H1 (cell line): Measurements from ENCODE around the gene EPG5. TPM values are rescaled to one million over a fixed set of nuclear protein-coding genes. Genes with fewer than 3 reads are reported as not detected.

ENCODE experiments used
- CTCF ChIA-PET: fragments of 300-600 bp; sonication (Branson Sonifier 250); formaldehyde crosslinking; loops from one replicate; lab custom pipeline; 2021; ENCODE audit not compliant: partially characterized antibody; lab: Charles Lee
- POLR2A ChIA-PET: fragments of 300-600 bp; sonication (Branson Sonifier 250); formaldehyde crosslinking; loops from one replicate; lab custom pipeline; 2021; ENCODE audit warnings: inconsistent platforms; ENCODE audit not compliant: partially characterized antibody; lab: Charles Lee
- DNase-seq, 2 experiments: peaks; one replicate each; pipeline versions ENCODE4 v3.0.0 to v3.0.0-alpha.2; 2010 to 2022; ENCODE audit warnings: low spot score in 2 of 2, low read depth in 1 of 2, mixed read lengths in 1 of 2
- FAIRE-seq: peaks from 2 replicates; lab custom pipeline; 2011; peaks lifted over from hg19 to GRCh38; lab: Jason Lieb, UNC
- H2AFZ ChIP-seq: 2 replicates; pipeline ENCODE4 v1.8.1; 2012; ENCODE audit warnings: low read length, inconsistent platforms
- H2AK5ac ChIP-seq: 2 replicates; pipeline ENCODE4 v1.6.1; 2013; ENCODE audit warnings: low read depth, low read length
- H2BK120ac ChIP-seq: replicated peaks from 2 replicates; pipeline ENCODE3; 2013; ENCODE audit warnings: low read depth, low read length, inconsistent platforms
- H2BK12ac ChIP-seq: 2 replicates; pipeline ENCODE4 v1.6.1; 2013; ENCODE audit warnings: low read depth, low read length
- H2BK15ac ChIP-seq: 2 replicates; pipeline ENCODE4 v1.6.1; 2013; ENCODE audit warnings: low read length
- H2BK20ac ChIP-seq: 2 replicates; pipeline ENCODE4 v1.6.1; 2013; ENCODE audit warnings: low read length
- H2BK5ac ChIP-seq: 2 replicates; pipeline ENCODE4 v1.6.1; 2013; ENCODE audit warnings: low read depth, low read length
- H3K14ac ChIP-seq: 2 replicates; pipeline ENCODE4 v1.6.1; 2013; ENCODE audit warnings: inconsistent platforms; ENCODE audit not compliant: insufficient read length
- H3K18ac ChIP-seq: 2 replicates; pipeline ENCODE4 v1.6.1; 2013; ENCODE audit warnings: low read length; ENCODE audit errors: extremely low read depth
- H3K23ac ChIP-seq: 2 replicates; pipeline ENCODE4 v1.6.1; 2013; ENCODE audit warnings: inconsistent platforms; ENCODE audit not compliant: insufficient read length
- H3K23me2 ChIP-seq: 2 replicates; pipeline ENCODE4 v1.6.1; 2013; ENCODE audit warnings: low read depth, low read length
- H3K27ac ChIP-seq: 2 replicates; pipeline ENCODE4 v1.6.1; 2011; ENCODE audit warnings: low read depth, low read length, inconsistent platforms
- H3K27me3 ChIP-seq, 4 experiments: replicated peaks in 1 of 4; 1 replicate in 1 of 4; 2 replicates in 3 of 4; pipeline versions ENCODE4 v1.6.1 to v1.8.1; 2011 to 2013; ENCODE audit warnings: low read length in 3 of 4, mild to moderate bottlenecking in 3 of 4, inconsistent platforms in 2 of 4, mixed read lengths in 2 of 4, moderate library complexity in 1 of 4; ENCODE audit not compliant: control insufficient read depth in 3 of 4, insufficient read depth in 3 of 4; ENCODE audit errors: extremely low read depth in 1 of 4
- H3K36me3 ChIP-seq, 4 experiments: 2 replicates each; pipeline versions ENCODE4 v1.6.1 to v1.8.1; 2011 to 2013; ENCODE audit warnings: mild to moderate bottlenecking in 4 of 4, low read length in 3 of 4, moderate library complexity in 2 of 4, control low read depth in 1 of 4, inconsistent platforms in 1 of 4; ENCODE audit not compliant: insufficient read depth in 4 of 4, control insufficient read depth in 2 of 4
- H3K4ac ChIP-seq: replicated peaks from 2 replicates; pipeline ENCODE3; 2013; ENCODE audit warnings: low read length, low read depth, mixed read lengths, inconsistent platforms; ENCODE audit not compliant: insufficient read length
- H3K4me1 ChIP-seq, 4 experiments: replicated peaks in 1 of 4; 1 replicate in 1 of 4; 2 replicates in 3 of 4; pipeline versions ENCODE4 v1.6.1 to v1.8.1; 2011 to 2013; ENCODE audit warnings: low read length in 3 of 4, inconsistent platforms in 2 of 4, mixed read lengths in 1 of 4; ENCODE audit not compliant: insufficient read depth in 4 of 4, control insufficient read depth in 3 of 4
- H3K4me2 ChIP-seq, 2 experiments: 2 replicates each; pipeline versions ENCODE4 v1.6.1 to v1.8.1; 2011 to 2013; ENCODE audit warnings: low read depth in 2 of 2, low read length in 2 of 2, control low read depth in 1 of 2, inconsistent platforms in 1 of 2, mild to moderate bottlenecking in 1 of 2; ENCODE audit not compliant: insufficient read depth in 1 of 2
- H3K4me3 ChIP-seq, 4 experiments: fragments of 200-600, 300-600 bp in 1 of 4; sonication (generic), shearing (Covaris generic), sonication (Bioruptor Twin) in 1 of 4; 2 replicates each; pipeline versions ENCODE4 v1.5.1 to v1.8.1; 2011 to 2016; ENCODE audit warnings: low read length in 4 of 4, low read depth in 3 of 4, control low read depth in 2 of 4, inconsistent platforms in 2 of 4, mild to moderate bottlenecking in 2 of 4, mixed read lengths in 1 of 4, moderate library complexity in 1 of 4; ENCODE audit not compliant: insufficient read depth in 2 of 4; ENCODE audit errors: extremely low read depth in 1 of 4
- H3K56ac ChIP-seq: replicated peaks from 2 replicates; pipeline ENCODE3; 2013; ENCODE audit warnings: low read depth, mild to moderate bottlenecking, mixed read lengths, low read length, inconsistent platforms; ENCODE audit not compliant: insufficient read length
- H3K79me1 ChIP-seq: 2 replicates; pipeline ENCODE4 v1.6.1; 2013; ENCODE audit warnings: low read depth, low read length, control low read depth
- H3K79me2 ChIP-seq, 2 experiments: 2 replicates each; pipeline versions ENCODE4 v1.6.1 to v1.8.1; 2012 to 2013; ENCODE audit warnings: low read length in 2 of 2, mild to moderate bottlenecking in 2 of 2, inconsistent platforms in 1 of 2; ENCODE audit not compliant: insufficient read depth in 2 of 2, control insufficient read depth in 1 of 2
- H3K9ac ChIP-seq, 4 experiments: replicated peaks in 1 of 4; 1 replicate in 1 of 4; 2 replicates in 3 of 4; pipeline versions ENCODE4 v1.6.1 to v1.8.1; 2011 to 2013; ENCODE audit warnings: low read depth in 3 of 4, low read length in 3 of 4, control low read depth in 2 of 4, mild to moderate bottlenecking in 2 of 4, moderate library complexity in 2 of 4, inconsistent platforms in 1 of 4; ENCODE audit errors: extremely low read depth in 1 of 4
- H3K9me3 ChIP-seq, 2 experiments: 2 replicates each; pipeline versions ENCODE4 v1.6.1 to v1.8.1; 2012 to 2013; ENCODE audit warnings: mild to moderate bottlenecking in 2 of 2, moderate library complexity in 2 of 2, control low read depth in 1 of 2, inconsistent platforms in 1 of 2, low read depth in 1 of 2, low read length in 1 of 2, mixed read lengths in 1 of 2; ENCODE audit not compliant: insufficient read depth in 2 of 2
- H4K20me1 ChIP-seq, 2 experiments: replicated peaks in 1 of 2; 2 replicates each; pipeline versions ENCODE3 to v1.8.1; 2011 to 2013; ENCODE audit warnings: inconsistent platforms in 2 of 2, low read length in 2 of 2, mild to moderate bottlenecking in 1 of 2; ENCODE audit not compliant: insufficient read depth in 2 of 2, control insufficient read depth in 1 of 2
- H4K5ac ChIP-seq: 2 replicates; pipeline ENCODE4 v1.6.1; 2013; ENCODE audit warnings: low read length, low read depth, mixed read lengths, inconsistent platforms; ENCODE audit not compliant: insufficient read length
- H4K8ac ChIP-seq: 2 replicates; pipeline ENCODE4 v1.8.0; 2013; ENCODE audit warnings: mild to moderate bottlenecking, moderate library complexity, low read length, inconsistent platforms; ENCODE audit not compliant: insufficient read depth; ENCODE audit errors: extremely low read depth
- H4K91ac ChIP-seq: replicated peaks from 2 replicates; pipeline ENCODE3; 2013; ENCODE audit warnings: low read length, mixed read lengths, inconsistent platforms; ENCODE audit not compliant: insufficient read length
- SAP30 ChIP-seq: fragments of 300-600 bp; sonication (generic); IDR thresholded peaks from 2 replicates; pipeline ENCODE4 v1.7.1; 2012; ENCODE audit warnings: low read length, moderate library complexity, mild to moderate bottlenecking, inconsistent platforms; ENCODE audit not compliant: insufficient read depth, insufficient replicate concordance
- WGBS, 2 experiments: shearing (Covaris generic) in 1 of 2; methylation state at CpG; one replicate each; pipeline versions ENCODE4 v1.1.6 to v1.1.7; 2013 to 2015; ENCODE audit warnings: low lambda C conversion rate in 2 of 2, mixed read lengths in 2 of 2, inconsistent platforms in 1 of 2, low coverage in 1 of 2, missing lambda C conversion rate in 1 of 2; ENCODE audit not compliant: insufficient replicate concordance in 2 of 2, insufficient coverage in 1 of 2, insufficient read length in 1 of 2; ENCODE audit errors: extremely low coverage in 1 of 2, missing lambda C conversion rate in 1 of 2; 5-methylcytosine and 5-hydroxymethylcytosine counted together
- polyA plus RNA-seq, 7 experiments: library from polyadenylated mRNA; depleted of rRNA in 3 of 7; stranded (reverse) in 5 of 7; unstranded in 2 of 7; fragments of >200 nt in 5 of 7; fragments of 200-250 nt in 2 of 7; gene quantifications; 1 replicate in 5 of 7; 2 replicates in 1 of 7; 4 replicates in 1 of 7; pipeline versions ENCODE4 v1.2.1 to v1.2.3, GENCODE V29; 2011 to 2013; ENCODE audit warnings: missing spikeins in 2 of 7, mixed read lengths in 2 of 7
- total RNA-seq: library from RNA; stranded (reverse); fragmentation: NEBNext Ultra II Directional; extraction: Animal tissue kit (Norgen Biotek cat#: 25700); gene quantifications from 2 replicates; pipeline ENCODE4 v1.2.1, GENCODE V29; 2021

EPG5 gene
- total and polyA plus RNA-seq, 2 of the 8 experiments (the other 6 are each of a cell fraction or from before 2014, with no cell fraction given) = 14.1 to 18.3 TPM

DNA sequence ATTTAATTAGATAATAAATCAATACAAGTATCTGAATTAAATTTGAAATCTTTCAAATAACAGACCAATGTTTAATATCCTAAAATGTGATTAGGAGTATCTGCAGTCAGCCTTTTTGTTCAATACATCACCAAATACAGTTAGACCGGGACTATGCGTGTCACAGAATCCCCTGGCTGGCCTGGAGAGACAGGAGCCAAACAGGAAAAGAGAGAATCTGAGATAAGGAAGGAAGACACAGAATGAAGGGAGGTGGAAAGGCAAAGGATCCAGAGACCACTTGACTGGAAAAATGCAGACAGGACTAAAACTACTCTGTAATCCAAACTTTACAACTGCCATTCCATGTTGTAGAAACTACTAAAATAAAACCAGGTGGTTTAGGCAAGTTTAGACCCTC, 75.3 kb downstream of the EPG5 start:
- Histone ChIP-seq H3K23ac (no peak overlapping the region), H3K23me2 (no peaks in the 10 kb centered on the region), H3K4me1 (no peaks in the 10 kb centered on the region), H4K8ac (no peak overlapping the region), H2AFZ (no peak overlapping the region), H2AK5ac (no peak overlapping the region), H3K4me3 (no peak overlapping the region), H3K79me2 (no peaks in the 10 kb centered on the region), H2BK5ac (no peak overlapping the region), H3K4me2 (no peak overlapping the region), H3K56ac (no peak overlapping the region), H3K27me3 (no peaks in the 10 kb centered on the region), H2BK15ac (no peak overlapping the region), H3K9me3 (no peaks in the 10 kb centered on the region), H3K4ac (no peak overlapping the region), H4K91ac (no peak overlapping the region), H3K9ac (no peak overlapping the region), H4K20me1 (no peaks in the 10 kb centered on the region), H4K5ac (no peak overlapping the region), H3K79me1 (no peaks in the 10 kb centered on the region), H3K18ac (no peak overlapping the region), H3K14ac (no peak overlapping the region), H3K27ac (no peak overlapping the region), H2BK20ac (no peak overlapping the region), H3K36me3 (peaks cover 0 to 3% (median 2%) of the 10 kb centered on the region in 4 experiments; a peak in 4 of 8 replicates), H2BK12ac (no peak overlapping the region), H2BK120ac (no peak overlapping the region)
- ChIA-PET POLR2A (no interaction called here), CTCF (no interaction called here)
- DNase-seq (no peak), FAIRE-seq (no peak)
- 96% methylated on average over 2 of the region's 2 CpGs; no CpG with 5 or more reads in 1 of the 2 experiments for WGBS, 2 experiments
- no peak for TF ChIP-seq SAP30
